HEK293 (cell line): ENCODE results near the gene NMNAT2.

ENCODE experiments used
- KLF9 ChIP-seq: fragments of 450-650 bp; formaldehyde crosslinking; IDR thresholded peaks from 2 replicates; pipeline ENCODE4 v1.5.1; 2016; ENCODE audit warnings: missing biosample characterization, missing genetic modification characterization, low read depth
- ZNF747 ChIP-seq: fragments of 450-650 bp; formaldehyde crosslinking; IDR thresholded peaks from 2 replicates; pipeline ENCODE4 v1.5.1; 2016; ENCODE audit warnings: missing biosample characterization, missing genetic modification characterization
- TF ChIP-seq, protein P1 (sequence below): fragments of 450-650 bp; formaldehyde crosslinking; optimal IDR thresholded peaks from 2 replicates; pipeline ENCODE3; 2016; ENCODE audit warnings: missing biosample characterization, mild to moderate bottlenecking, missing genetic modification characterization
- TF ChIP-seq, protein P2 (sequence below): fragments of 450-650 bp; formaldehyde crosslinking; IDR thresholded peaks from 2 replicates; pipeline ENCODE4 v1.5.1; 2016; ENCODE audit warnings: missing biosample characterization, missing genetic modification characterization
- TF ChIP-seq, protein P3 (sequence below): fragments of 450-650 bp; formaldehyde crosslinking; IDR thresholded peaks from 2 replicates; pipeline ENCODE4 v1.5.1; 2017; ENCODE audit warnings: missing biosample characterization, missing genetic modification characterization

DNA sequence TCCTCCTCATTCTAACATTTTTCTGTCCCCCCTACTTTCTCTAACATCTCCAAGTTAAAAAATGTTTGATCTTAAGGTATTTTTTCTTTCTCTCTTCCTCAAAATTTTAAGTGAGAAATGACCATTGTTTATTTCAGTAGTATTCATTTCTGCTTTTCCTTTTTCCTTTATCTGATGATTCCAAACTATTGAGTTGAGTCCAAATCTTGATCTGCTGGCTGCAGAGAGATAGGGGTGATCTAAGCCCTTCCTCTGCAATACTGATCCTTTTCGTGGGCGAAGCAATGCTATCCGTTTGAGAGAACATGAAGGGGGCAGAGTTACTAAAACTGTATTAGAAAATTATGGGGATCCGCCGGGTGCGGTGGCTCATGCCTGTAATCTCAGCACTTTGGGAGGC lies 516 bp upstream of the NMNAT2 start:
- TF ChIP-seq KLF9 (no peak), ZNF747 (tag by site-specific recombination) (no peak)
- TF ChIP-seq, protein P1, sequence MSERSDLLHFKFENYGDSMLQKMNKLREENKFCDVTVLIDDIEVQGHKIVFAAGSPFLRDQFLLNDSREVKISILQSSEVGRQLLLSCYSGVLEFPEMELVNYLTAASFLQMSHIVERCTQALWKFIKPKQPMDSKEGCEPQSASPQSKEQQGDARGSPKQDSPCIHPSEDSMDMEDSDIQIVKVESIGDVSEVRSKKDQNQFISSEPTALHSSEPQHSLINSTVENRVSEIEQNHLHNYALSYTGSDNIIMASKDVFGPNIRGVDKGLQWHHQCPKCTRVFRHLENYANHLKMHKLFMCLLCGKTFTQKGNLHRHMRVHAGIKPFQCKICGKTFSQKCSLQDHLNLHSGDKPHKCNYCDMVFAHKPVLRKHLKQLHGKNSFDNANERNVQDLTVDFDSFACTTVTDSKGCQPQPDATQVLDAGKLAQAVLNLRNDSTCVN (tag by site-specific recombination) = no peak
- TF ChIP-seq, protein P2, sequence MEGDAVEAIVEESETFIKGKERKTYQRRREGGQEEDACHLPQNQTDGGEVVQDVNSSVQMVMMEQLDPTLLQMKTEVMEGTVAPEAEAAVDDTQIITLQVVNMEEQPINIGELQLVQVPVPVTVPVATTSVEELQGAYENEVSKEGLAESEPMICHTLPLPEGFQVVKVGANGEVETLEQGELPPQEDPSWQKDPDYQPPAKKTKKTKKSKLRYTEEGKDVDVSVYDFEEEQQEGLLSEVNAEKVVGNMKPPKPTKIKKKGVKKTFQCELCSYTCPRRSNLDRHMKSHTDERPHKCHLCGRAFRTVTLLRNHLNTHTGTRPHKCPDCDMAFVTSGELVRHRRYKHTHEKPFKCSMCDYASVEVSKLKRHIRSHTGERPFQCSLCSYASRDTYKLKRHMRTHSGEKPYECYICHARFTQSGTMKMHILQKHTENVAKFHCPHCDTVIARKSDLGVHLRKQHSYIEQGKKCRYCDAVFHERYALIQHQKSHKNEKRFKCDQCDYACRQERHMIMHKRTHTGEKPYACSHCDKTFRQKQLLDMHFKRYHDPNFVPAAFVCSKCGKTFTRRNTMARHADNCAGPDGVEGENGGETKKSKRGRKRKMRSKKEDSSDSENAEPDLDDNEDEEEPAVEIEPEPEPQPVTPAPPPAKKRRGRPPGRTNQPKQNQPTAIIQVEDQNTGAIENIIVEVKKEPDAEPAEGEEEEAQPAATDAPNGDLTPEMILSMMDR (tag by site-specific recombination) = no peak
- TF ChIP-seq, protein P3, sequence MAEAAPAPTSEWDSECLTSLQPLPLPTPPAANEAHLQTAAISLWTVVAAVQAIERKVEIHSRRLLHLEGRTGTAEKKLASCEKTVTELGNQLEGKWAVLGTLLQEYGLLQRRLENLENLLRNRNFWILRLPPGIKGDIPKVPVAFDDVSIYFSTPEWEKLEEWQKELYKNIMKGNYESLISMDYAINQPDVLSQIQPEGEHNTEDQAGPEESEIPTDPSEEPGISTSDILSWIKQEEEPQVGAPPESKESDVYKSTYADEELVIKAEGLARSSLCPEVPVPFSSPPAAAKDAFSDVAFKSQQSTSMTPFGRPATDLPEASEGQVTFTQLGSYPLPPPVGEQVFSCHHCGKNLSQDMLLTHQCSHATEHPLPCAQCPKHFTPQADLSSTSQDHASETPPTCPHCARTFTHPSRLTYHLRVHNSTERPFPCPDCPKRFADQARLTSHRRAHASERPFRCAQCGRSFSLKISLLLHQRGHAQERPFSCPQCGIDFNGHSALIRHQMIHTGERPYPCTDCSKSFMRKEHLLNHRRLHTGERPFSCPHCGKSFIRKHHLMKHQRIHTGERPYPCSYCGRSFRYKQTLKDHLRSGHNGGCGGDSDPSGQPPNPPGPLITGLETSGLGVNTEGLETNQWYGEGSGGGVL = no peak
